Measurements from ENCODE around the gene INTS7.
"Not testable (repeated sequence)": the region's sequence is repeated elsewhere in the genome, so short reads cannot be mapped to it uniquely, and the experiment has no call there.

INTS7 gene

DNA sequence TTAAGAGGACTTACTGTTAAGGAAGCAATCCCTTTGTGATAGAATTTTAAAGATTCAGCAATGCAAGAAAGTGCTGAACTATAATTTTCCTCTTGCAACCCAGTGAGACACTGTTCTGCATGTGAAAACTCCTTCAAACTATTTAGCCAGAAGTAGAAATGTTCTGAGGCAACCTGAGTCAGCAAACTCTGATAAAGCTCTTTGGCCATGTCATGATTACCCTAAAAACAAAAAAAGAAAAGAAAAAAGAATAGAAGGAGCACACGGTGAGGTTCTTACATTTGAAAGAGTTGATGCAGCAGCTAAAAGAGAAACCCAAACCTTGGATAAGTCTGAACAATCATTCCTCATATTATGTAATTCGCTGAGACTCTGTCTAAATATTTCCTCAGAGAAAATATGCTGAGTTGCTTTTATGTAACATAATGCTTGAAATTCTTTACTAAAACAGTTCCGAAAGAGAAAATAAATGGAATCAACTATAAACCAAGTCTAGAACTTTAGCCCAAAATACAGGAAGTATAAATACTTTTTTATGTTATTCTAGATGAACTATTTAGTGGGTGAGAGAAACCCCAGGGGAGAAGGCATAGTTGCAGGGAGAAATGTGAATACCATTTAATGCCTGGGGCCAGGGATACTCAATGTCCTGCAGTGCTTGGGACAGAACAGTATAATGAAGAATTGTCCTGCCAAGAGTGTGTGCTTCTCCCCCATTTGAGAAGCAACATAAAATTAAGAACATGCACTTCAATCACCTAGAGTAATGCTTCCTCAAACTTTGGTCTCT is 60.0 kb downstream of the INTS7 start:
- no peak for DNase-seq

DNA sequence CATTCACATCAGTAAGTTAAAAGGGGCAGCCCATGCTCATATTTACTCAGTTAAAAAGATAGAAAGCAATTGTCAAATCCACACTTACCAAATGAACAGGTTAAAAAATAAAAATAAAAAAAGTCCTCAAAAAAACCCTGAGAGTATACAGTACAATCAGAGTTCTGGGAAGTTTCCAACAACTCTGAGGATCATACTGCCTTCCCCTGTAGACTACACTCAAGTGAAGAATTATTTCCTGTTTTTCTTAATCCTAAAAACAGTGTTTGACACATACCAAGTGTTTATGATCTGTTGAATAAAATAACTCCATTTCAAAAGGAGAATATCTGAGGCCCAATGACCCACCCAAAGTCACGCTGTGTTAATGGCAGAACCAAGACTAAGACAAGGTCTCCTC is 61.8 kb downstream of the INTS7 start:
- no peak for DNase-seq

GRCh38 chr1:211968200-211968834 is 67.0 kb downstream of the INTS7 start:
- no peak for DNase-seq

DNA sequence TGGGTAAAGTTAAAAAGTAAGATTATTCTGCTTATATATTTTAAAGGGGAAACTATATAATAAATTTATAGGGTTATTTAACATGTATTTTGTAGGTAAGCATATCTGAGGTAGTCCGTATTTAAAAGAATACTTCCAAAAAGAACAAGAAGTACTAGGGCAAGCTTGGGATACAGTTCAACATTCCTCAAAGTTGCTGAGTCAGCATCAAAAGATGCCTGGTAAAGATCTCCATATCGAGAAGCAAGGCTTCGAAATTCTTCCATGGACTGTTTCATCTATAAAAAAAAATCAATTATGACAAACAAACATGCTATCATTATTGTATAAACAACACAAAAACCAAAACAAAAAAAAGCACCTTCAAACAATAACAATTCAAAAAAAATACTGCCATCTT is 67.7 kb downstream of the INTS7 start:
- DNase-seq: no peak

DNA sequence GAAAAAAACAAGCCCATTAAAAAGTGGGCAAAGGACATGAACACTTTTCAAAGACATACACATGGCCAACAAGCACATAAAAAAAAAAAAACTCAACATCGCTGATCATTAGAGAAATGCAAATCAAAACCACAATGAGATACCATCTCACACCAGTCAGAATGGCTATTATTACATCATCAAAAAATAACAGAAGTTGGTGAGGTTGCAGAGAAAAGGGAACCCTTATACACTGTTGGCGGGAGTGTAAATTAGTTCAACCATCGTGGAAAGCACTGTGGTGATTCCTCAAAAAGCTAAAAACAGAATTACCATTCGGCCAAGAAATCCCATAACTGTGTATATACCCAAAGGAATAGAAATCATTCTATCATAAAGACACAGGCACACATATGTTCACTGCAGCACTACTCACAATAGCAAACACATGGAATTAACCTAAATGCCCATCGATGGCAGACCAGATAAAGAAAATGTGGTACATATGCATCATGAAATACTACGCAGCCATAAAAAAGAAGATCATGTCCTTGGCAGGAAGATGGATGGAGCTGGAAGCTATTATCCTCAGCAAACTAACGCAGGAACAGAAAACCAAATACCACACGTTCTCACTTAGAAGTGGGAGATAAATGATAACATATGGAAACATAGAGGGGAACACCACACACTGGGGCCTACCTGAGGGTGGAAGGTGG is 70.1 kb downstream of the INTS7 start:
- DNase-seq: peak in 1 of 2 donors; percentile 2

DNA sequence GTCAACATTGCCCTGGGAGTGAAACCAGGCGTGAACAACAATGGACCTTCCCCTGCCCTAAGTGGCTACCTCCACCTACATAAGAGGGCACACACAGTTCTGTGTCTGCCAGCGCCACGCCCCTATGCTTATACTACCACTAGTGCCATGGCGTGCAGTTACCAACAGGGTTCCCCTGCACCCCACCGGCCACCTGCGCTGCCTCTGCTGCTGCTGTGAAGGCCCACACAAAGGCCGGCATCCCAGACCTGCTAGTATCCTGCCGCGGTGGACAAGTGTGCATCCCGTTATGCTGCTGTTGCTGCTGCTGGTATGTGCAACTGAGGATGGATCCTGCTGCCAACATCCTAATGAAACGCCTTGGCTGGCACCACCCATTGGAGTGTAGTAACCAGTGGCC is 75.7 kb downstream of the INTS7 start:
- no peak for DNase-seq

DNA sequence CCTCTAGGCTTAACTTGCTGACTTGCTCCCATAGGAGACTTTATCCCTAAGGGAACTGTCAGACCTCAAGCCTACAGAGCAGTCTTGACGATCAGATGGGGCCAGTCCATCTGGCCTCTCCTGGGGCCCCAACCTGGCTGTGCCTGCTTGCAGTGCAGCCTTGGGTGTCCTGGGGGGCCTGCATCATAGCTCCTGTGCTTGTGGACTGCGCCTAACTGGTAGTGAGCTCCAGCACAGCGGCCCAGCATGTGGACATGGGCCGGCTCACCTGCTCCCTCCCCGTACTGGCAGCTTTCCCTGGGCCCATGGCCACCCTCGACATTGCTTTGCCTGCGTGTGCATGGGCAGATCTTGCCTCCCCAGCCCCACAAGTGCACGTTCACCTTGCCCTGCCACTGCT is 76.1 kb downstream of the INTS7 start:
- no peak for DNase-seq

- not testable (repeated sequence) for DNase-seq
Measured at GRCh38 chr1:211954028-211954427, 81.3 kb downstream of the INTS7 start.

GRCh38 chr1:211953543-211953942 is 81.8 kb downstream of the INTS7 start:
- DNase-seq: not testable (repeated sequence)

DNA sequence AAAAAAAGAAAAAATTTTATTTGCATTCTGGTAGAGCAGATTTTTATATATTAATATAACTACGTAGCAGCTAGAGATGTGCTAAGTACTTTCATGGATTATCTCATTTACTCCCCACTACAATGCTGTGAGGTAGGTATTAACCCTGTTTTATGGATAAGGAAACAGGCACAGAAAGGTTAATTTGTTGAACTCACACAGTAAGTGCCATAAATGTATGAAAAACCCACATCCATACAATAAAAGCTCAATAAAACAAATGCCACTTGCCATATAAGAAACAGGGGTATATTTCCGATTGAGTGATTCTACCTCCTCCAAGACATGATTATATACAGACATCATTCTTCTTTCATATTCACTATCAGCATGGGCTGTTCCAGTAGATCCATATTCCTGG is 83.1 kb downstream of the INTS7 start:
- DNase-seq: no peak

GRCh38 chr1:211951856-211952255 is 83.5 kb downstream of the INTS7 start:
- DNase-seq: peak in 1 of 2 donors; percentile 6

GRCh38 chr1:211948377-211948776 is 87.0 kb downstream of the INTS7 start:
- DNase-seq: no peak

DNA sequence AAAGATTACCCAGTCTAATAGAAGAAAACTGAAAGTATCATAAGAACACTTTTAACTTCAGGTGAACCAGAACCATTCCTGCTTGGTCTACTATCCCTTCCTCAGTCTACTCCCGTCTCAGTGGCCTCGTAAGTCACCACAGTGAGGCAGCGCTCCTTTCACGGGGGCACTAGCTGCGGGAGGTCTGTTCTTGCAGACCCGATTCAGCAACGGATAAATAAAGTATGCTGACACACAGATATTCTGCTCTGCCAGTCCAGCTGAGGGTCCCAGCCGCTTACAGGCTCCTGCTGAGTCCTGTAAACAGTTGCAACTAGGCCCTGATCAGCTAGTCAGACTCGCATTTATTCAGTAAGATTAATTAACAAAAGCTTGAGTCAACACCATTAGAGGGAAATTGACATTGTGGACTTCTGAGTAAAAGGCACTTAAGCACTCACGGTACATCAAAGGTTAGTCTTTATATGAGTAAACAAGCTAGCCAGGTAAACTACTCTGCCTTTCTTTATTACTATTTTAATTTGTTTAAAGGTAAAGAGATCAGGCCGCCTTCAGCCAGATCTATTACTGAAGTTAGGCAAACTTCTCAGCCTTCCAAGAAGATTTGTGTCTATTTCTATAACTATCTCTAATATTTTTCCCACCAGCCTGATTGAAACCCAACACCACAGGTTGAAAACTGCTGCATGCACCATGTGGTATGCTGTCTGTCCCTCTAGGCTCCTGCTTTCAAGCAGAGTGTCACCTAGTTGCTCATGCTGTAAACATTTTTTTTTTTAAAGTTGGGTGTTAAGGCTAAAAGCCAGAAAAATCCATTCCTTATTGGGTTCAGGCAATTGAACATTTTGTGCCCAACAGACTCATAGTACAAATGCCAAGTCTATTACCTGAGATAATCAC is 87.7 kb downstream of the INTS7 start:
- no peak for DNase-seq

GRCh38 chr1:211944733-211945500 is 90.4 kb downstream of the INTS7 start:
- DNase-seq: no peak

DNA sequence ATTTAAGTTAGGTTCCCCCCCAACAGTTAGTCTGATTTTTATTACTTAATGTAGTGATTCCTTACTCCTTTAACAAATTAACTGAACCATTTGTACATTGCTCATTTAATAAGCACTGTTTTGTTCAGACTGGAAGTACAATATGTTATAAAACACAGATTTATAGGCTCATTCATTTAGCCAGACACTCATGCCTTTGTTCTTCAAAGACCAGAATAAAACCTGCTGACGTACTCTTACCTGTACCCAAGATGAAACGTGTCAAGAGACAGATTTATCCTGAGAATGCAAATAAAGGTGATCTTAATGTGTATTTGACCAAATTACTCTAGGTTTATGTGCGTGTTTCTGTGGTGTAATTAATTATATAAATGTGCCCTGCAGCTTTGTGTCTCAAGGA is 92.8 kb downstream of the INTS7 start:
- DNase-seq: no peak

- DNase-seq: no peak
Measured at GRCh38 chr1:211939876-211940468, 95.4 kb downstream of the INTS7 start.

DNA sequence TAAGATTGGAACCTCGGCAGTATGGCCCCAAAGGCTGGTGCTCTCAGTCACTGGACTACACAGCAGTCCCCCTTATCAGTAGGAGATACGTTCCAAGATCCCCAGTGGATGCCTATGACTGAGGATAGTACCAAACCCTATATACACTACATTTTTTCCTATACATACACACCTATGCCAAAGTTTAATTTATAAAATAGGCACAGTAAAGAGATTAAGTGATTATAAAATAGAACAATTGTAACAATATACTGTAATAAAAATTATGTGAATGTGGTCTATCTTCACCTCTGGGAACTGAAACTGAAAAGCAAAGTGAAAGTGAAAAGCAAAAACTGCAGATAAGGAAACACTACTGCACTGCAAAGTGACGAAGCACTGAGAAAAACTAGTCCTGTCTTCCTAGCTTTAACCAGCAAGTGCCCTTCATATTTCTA is 96.8 kb downstream of the INTS7 start:
- peak in 1 of 2 donors; percentile 74 for DNase-seq

GRCh38 chr1:211937422-211937821 is 97.9 kb downstream of the INTS7 start:
- not testable (repeated sequence) for DNase-seq

- no peak for DNase-seq
Measured at GRCh38 chr1:211935448-211935970, 99.8 kb downstream of the INTS7 start.

GRCh38 chr1:211933946-211934714 is 101.2 kb downstream of the INTS7 start:
- DNase-seq: no peak

- DNase-seq: no peak
Measured at GRCh38 chr1:211932933-211933254, 102.5 kb downstream of the INTS7 start.
